Nephron progenitor cell (in vitro differentiated cells): ENCODE results near the gene PRPF18.

Experiments used
- DNase-seq: peaks from one replicate; pipeline ENCODE4 v3.0.0; 2021
- H3K27ac Mint-ChIP-seq: 2 replicates; pipeline ENCODE4 v1.8.0; 2021; ENCODE audit warnings: mild to moderate bottlenecking, moderate library complexity, mixed read lengths
- H3K27me3 Mint-ChIP-seq: 2 replicates; pipeline ENCODE4 v1.8.0; 2021; ENCODE audit warnings: mild to moderate bottlenecking, low read depth, mixed read lengths; ENCODE audit not compliant: poor library complexity
- H3K36me3 Mint-ChIP-seq: 2 replicates; pipeline ENCODE4 v1.8.0; 2021; ENCODE audit warnings: low read depth, mixed read lengths
- H3K4me1 Mint-ChIP-seq: 2 replicates; pipeline ENCODE4 v1.8.0; 2021; ENCODE audit warnings: mixed read lengths
- H3K4me3 Mint-ChIP-seq: 2 replicates; pipeline ENCODE4 v1.8.0; 2021; ENCODE audit warnings: mild to moderate bottlenecking, moderate library complexity, mixed read lengths
- H3K9me3 Mint-ChIP-seq: 2 replicates; pipeline ENCODE4 v1.8.0; 2021; ENCODE audit warnings: mild to moderate bottlenecking, moderate library complexity, mixed read lengths
- CTCF ChIP-seq: fragments of 200-600 bp; sonication (generic); IDR thresholded peaks from 2 replicates; pipeline ENCODE4 v1.5.0; 2021; ENCODE audit warnings: antibody characterized with exemption

PRPF18 gene

DNA sequence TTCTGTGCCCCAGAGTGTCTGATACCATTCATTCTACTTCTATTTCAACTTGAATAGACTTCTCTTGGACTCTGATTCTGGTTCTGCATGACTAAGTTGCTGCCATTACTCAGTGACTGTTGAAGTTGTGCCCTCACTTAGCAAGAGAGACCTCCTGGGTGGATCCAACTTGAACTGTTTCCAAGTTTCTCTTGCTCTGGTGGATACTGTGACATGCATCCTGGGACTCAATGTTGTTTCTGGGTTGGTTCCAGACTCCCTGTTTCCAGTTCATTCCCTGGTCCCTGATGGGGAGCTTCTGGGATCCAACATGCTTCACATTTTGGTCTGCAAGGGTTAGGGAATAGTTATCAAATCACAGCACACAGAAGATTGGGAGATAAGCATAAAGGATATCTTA, 26.2 kb upstream of the PRPF18 start:
- peaks cover 39% of the 10 kb centered on the region for H3K9me3 Mint-ChIP-seq

GRCh38 chr10:13563481-13564445, 23.0 kb upstream of the PRPF18 start:
- no peaks in the 10 kb centered on the region for H3K36me3 Mint-ChIP-seq
- peaks cover 19% of the 10 kb centered on the region for H3K27me3 Mint-ChIP-seq
- peaks cover 11% of the 10 kb centered on the region for H3K4me1 Mint-ChIP-seq
- peaks cover 31% of the 10 kb centered on the region for H3K9me3 Mint-ChIP-seq
- no peak overlapping the region for H3K4me3 Mint-ChIP-seq
- DNase-seq: no peak
- no peak overlapping the region for H3K27ac Mint-ChIP-seq
- no peak for TF ChIP-seq CTCF

More for the DNA sequence above, 26.2 kb upstream of the PRPF18 start:
- H3K4me3 Mint-ChIP-seq: no peak overlapping the region
- no peak for TF ChIP-seq CTCF
- peaks cover 27% of the 10 kb centered on the region for H3K4me1 Mint-ChIP-seq
- H3K27me3 Mint-ChIP-seq: peaks cover 14% of the 10 kb centered on the region
- H3K27ac Mint-ChIP-seq: no peak overlapping the region
- no peaks in the 10 kb centered on the region for H3K36me3 Mint-ChIP-seq
- DNase-seq: no peak

GRCh38 chr10:13564576-13564975, 22.2 kb upstream of the PRPF18 start:
- Mint-ChIP-seq H3K27me3 (peaks cover 20% of the 10 kb centered on the region), H3K9me3 (peaks cover 31% of the 10 kb centered on the region), H3K4me3 (no peak overlapping the region), H3K27ac (no peak overlapping the region), H3K36me3 (no peaks in the 10 kb centered on the region), H3K4me1 (peaks cover 11% of the 10 kb centered on the region)
- DNase-seq: no peak
- TF ChIP-seq CTCF: no peak

DNA sequence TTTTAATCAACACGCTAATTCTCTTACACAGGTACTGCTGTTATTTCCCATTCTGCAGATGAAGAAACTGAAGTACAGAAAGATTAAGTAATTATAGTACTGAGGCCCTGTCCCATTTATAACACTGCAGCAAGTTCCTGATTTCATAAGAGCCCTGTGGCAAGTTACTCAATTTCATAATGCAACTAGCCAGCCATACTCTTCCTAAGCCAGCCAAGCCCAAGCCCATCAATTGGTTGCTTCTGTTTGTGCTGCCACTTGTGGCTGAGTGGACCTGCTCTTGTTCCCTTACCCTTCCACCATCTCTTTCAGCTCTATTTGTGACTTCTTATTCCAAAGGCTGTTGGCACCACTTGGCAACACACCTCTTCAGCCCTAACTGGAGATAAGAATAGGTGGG, 19.7 kb upstream of the PRPF18 start:
- H3K27me3 Mint-ChIP-seq: peaks cover 27% of the 10 kb centered on the region
- H3K27ac Mint-ChIP-seq: no peak overlapping the region
- H3K4me1 Mint-ChIP-seq: peaks cover 5% of the 10 kb centered on the region
- TF ChIP-seq CTCF: no peak
- no peak for DNase-seq
- peaks cover 31% of the 10 kb centered on the region for H3K9me3 Mint-ChIP-seq
- H3K36me3 Mint-ChIP-seq: no peaks in the 10 kb centered on the region
- no peak overlapping the region for H3K4me3 Mint-ChIP-seq

- Mint-ChIP-seq H3K9me3 (peaks cover 13% of the 10 kb centered on the region), H3K27me3 (peaks cover 49% of the 10 kb centered on the region), H3K4me1 (no peaks in the 10 kb centered on the region), H3K27ac (no peak overlapping the region), H3K4me3 (no peak overlapping the region), H3K36me3 (no peaks in the 10 kb centered on the region)
- TF ChIP-seq CTCF: no peak
- no peak for DNase-seq
These were observed 15.2 kb upstream of the PRPF18 start for GRCh38 chr10:13571541-13571940.

GRCh38 chr10:13573960-13574359, 12.8 kb upstream of the PRPF18 start:
- Mint-ChIP-seq H3K27ac (no peak overlapping the region), H3K27me3 (peaks cover 53% of the 10 kb centered on the region), H3K4me1 (no peaks in the 10 kb centered on the region), H3K36me3 (no peaks in the 10 kb centered on the region), H3K4me3 (no peak overlapping the region), H3K9me3 (peaks cover 13% of the 10 kb centered on the region)
- DNase-seq: no peak
- TF ChIP-seq CTCF: no peak
